B cell (primary cell): ENCODE data around the gene NOTCH3. TPM values are rescaled to one million over a fixed set of nuclear protein-coding genes. Genes with fewer than 3 reads are reported as not detected.

Source experiments
- ATAC-seq: fragments of 200-7000 bp; cut with Tn5 transposase; one replicate; pipeline ENCODE4 v1.10.0; 2021; ENCODE audit warnings: low read depth, mild to moderate bottlenecking, moderate number of reproducible peaks, moderate library complexity
- CTCF ChIA-PET: fragments of 350-600 bp; sonication (Branson Sonifier 250); formaldehyde crosslinking; loops from one replicate; lab custom pipeline; 2021; ENCODE audit warnings: antibody characterized with exemption, inconsistent platforms; lab: Charles Lee
- POLR2A ChIA-PET: fragments of 350-600 bp; sonication (Branson Sonifier 250); formaldehyde crosslinking; loops from one replicate; lab custom pipeline; 2021; ENCODE audit warnings: antibody characterized with exemption; lab: Charles Lee
- DNase-seq: peaks from one replicate; pipeline ENCODE4 v3.0.0; 2013
- H2AFZ ChIP-seq: 2 replicates; pipeline ENCODE4 v1.6.1; 2012; ENCODE audit warnings: mild to moderate bottlenecking, low read depth, low read length; ENCODE audit not compliant: insufficient read depth, poor library complexity, severe bottlenecking
- H3K27ac ChIP-seq, 2 donors: 1 replicate in 1 of 2; 2 replicates in 1 of 2; pipeline ENCODE4 v1.5.1; 2012 to 2013; ENCODE audit warnings: low read length in 2 of 2, mild to moderate bottlenecking in 2 of 2, moderate library complexity in 1 of 2
- H3K27me3 ChIP-seq, 4 experiments: fragments of 200-600 bp in 1 of 4; sonication (generic) in 1 of 4; replicated peaks in 1 of 4; 1 replicate in 2 of 4; 2 replicates in 2 of 4; pipeline versions ENCODE4 v1.6.1 to v1.7.0; 2013 to 2016; ENCODE audit warnings: low read length in 3 of 4, mild to moderate bottlenecking in 2 of 4, mixed read lengths in 1 of 4, moderate library complexity in 1 of 4; ENCODE audit not compliant: insufficient read depth in 4 of 4, control insufficient read depth in 3 of 4; ENCODE audit errors: control extremely low read depth in 1 of 4
- H3K36me3 ChIP-seq, 2 experiments: replicated peaks in 1 of 2; 1 replicate in 1 of 2; 2 replicates in 1 of 2; pipeline versions ENCODE4 v1.6.1 to v1.7.1; 2013; ENCODE audit warnings: low read length in 1 of 2; ENCODE audit not compliant: insufficient read depth in 2 of 2, control insufficient read depth in 1 of 2; ENCODE audit errors: control extremely low read depth in 1 of 2, extremely low read depth in 1 of 2
- H3K4me1 ChIP-seq, 2 donors: fragments of 200-600 bp in 1 of 2; sonication (generic) in 1 of 2; 1 replicate in 1 of 2; 2 replicates in 1 of 2; pipeline versions ENCODE4 v1.5.1 to v1.6.1; 2013 to 2017; ENCODE audit warnings: low read length in 2 of 2; ENCODE audit not compliant: control insufficient read depth in 2 of 2, insufficient read depth in 2 of 2
- H3K4me2 ChIP-seq: replicated peaks from 2 replicates; pipeline ENCODE3; 2012; ENCODE audit warnings: mild to moderate bottlenecking, low read depth, low read length; ENCODE audit not compliant: poor library complexity, severe bottlenecking
- H3K4me3 ChIP-seq, 5 experiments: fragments of 200-600 bp in 1 of 5; sonication (generic) in 1 of 5; 1 replicate in 3 of 5; 2 replicates in 2 of 5; pipeline versions ENCODE4 v1.5.1 to v1.7.0; 2011 to 2016; ENCODE audit warnings: low read length in 4 of 5, mild to moderate bottlenecking in 4 of 5, low read depth in 2 of 5, control low read depth in 1 of 5, moderate library complexity in 1 of 5; ENCODE audit not compliant: insufficient read depth in 1 of 5; ENCODE audit errors: control extremely low read depth in 1 of 5, extremely low read depth in 1 of 5
- H3K79me2 ChIP-seq: fragments of 200-600 bp; sonication (generic); one replicate; pipeline ENCODE4 v1.6.0; 2016; ENCODE audit warnings: low read length; ENCODE audit not compliant: control insufficient read depth, insufficient read depth
- H3K9ac ChIP-seq: fragments of 200-600 bp; sonication (generic); 2 replicates; pipeline ENCODE4 v1.6.1; 2017; ENCODE audit warnings: mild to moderate bottlenecking, low read length, moderate library complexity
- H3K9me3 ChIP-seq, 3 donors: one replicate each; pipeline versions ENCODE4 v1.6.1 to v1.7.1; 2013; ENCODE audit warnings: low read length in 2 of 3; ENCODE audit not compliant: control insufficient read depth in 2 of 3, insufficient read depth in 1 of 3; ENCODE audit errors: control extremely low read depth in 1 of 3
- H4K20me1 ChIP-seq: 2 replicates; pipeline ENCODE4 v1.6.0; 2012; ENCODE audit warnings: mild to moderate bottlenecking, low read length; ENCODE audit not compliant: insufficient read depth, control insufficient read depth, poor library complexity, severe bottlenecking
- H3K27ac Mint-ChIP-seq: one replicate; pipeline ENCODE4 v1.8.0; 2021; ENCODE audit warnings: mixed read lengths
- H3K27me3 Mint-ChIP-seq: one replicate; pipeline ENCODE4 v1.8.0; 2021; ENCODE audit warnings: mixed read lengths
- H3K4me1 Mint-ChIP-seq: one replicate; pipeline ENCODE4 v1.8.0; 2021; ENCODE audit warnings: mixed read lengths
- H3K4me3 Mint-ChIP-seq: one replicate; pipeline ENCODE4 v1.8.0; 2021; ENCODE audit warnings: mixed read lengths
- H3K9me3 Mint-ChIP-seq: one replicate; pipeline ENCODE4 v1.8.0; 2022; ENCODE audit warnings: mixed read lengths; ENCODE audit not compliant: insufficient read depth
- EZH2 ChIP-seq: IDR thresholded peaks from 2 replicates; pipeline ENCODE4 v1.6.1; 2012; ENCODE audit warnings: borderline replicate concordance, low read depth, mild to moderate bottlenecking, moderate library complexity, low read length; ENCODE audit not compliant: insufficient read depth, poor library complexity, severe bottlenecking
- WGBS: methylation state at CpG from one replicate; pipeline ENCODE4 v1.1.5; 2013; ENCODE audit warnings: missing lambda C conversion rate; ENCODE audit not compliant: insufficient coverage; 5-methylcytosine and 5-hydroxymethylcytosine counted together
- intact Hi-C: fragments of 100-400 bp; cut with micrococcal nuclease; formaldehyde crosslinking; loops from one replicate; pipeline ENCODE4 v1.10.0; 2022
- polyA plus RNA-seq: library from polyadenylated mRNA; depleted of rRNA; stranded (reverse); fragments of >200 nt; gene quantifications from 2 replicates; pipeline ENCODE4 v1.2.3, GENCODE V29; 2012
- small RNA-seq: library from RNA; depleted of rRNA; stranded (forward); fragments of <200 nt; gene quantifications from one replicate; pipeline ENCODE3, GENCODE V24; 2012; ENCODE audit warnings: low replicate concordance, low read depth; ENCODE audit not compliant: insufficient read length
- total RNA-seq, 2 donors: library from RNA; stranded (reverse); fragments of 120-200 nt in 1 of 2; gene quantifications; 1 replicate in 1 of 2; 2 replicates in 1 of 2; pipeline versions ENCODE4 v1.2.3 to v1.2.4, GENCODE V29; 2013 to 2022
- TF ChIP-seq, protein P1 (sequence below): fragments of 200-600 bp; IDR thresholded peaks from one replicate; pipeline ENCODE4 v1.8.0; 2022; ENCODE audit warnings: antibody characterized with exemption, mild to moderate bottlenecking

Gene NOTCH3
- total and polyA plus RNA-seq, 2 donors (not counting 1 experiment from before 2014, with no cell fraction given) = 0.01 to 0.05 TPM

DNA sequence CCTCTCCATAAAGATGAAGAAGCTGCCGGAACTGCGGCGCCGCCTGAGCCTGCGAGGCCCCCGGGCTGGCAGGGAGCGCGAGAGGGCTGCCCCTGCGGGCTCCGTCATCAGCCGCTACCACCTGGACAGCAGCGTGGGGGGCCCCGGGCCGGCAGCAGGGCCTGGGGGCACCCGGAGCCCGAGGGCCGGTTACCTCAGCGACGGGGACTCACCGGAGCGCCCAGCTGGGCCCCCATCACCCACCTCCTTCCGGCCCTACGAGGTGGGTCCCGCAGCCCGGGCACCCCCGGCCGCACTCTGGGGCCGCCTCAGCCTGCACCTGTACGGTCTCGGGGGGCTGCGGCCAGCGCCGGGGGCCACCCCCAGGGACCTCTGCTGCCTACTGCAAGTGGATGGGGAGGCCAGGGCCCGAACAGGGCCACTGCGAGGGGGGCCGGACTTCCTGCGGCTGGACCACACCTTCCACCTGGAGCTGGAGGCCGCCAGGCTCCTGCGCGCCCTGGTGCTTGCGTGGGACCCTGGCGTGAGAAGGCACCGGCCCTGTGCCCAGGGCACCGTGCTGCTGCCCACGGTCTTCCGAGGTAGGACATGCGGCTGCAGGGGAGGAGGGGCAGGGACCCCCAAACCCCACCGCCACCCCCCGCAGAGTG is 90.9 kb downstream of the NOTCH3 start:
- Mint-ChIP-seq H3K4me1 (peaks cover 13% of the 10 kb centered on the region), H3K4me3 (no peak overlapping the region), H3K27ac (no peak overlapping the region), H3K9me3 (no peaks in the 10 kb centered on the region), H3K27me3 (peaks cover 27% of the 10 kb centered on the region)
- Histone ChIP-seq H3K36me3 (peaks cover 0 to 1% of the 10 kb centered on the region in 2 experiments), H3K4me2 (no peak overlapping the region), H3K27me3 (peaks cover 0 to 33% (median 18%) of the 10 kb centered on the region in 4 experiments), H2AFZ (no peak overlapping the region), H3K4me3 (no peak overlapping the region), H3K9ac (no peak overlapping the region), H4K20me1 (no peaks in the 10 kb centered on the region), H3K9me3 (peaks cover 0 to 18% (median 0%) of the 10 kb centered on the region in 3 donors), H3K4me1 (peaks cover 13% of the 10 kb centered on the region in 2 donors), H3K27ac (no peak overlapping the region), H3K79me2 (no peaks in the 10 kb centered on the region)
- intact Hi-C loops = no loop called here
- ATAC-seq (no peak), DNase-seq (no peak)
- CTCF ChIA-PET = no interaction called here
- POLR2A ChIA-PET = no interaction called here
- TF ChIP-seq, protein P1, sequence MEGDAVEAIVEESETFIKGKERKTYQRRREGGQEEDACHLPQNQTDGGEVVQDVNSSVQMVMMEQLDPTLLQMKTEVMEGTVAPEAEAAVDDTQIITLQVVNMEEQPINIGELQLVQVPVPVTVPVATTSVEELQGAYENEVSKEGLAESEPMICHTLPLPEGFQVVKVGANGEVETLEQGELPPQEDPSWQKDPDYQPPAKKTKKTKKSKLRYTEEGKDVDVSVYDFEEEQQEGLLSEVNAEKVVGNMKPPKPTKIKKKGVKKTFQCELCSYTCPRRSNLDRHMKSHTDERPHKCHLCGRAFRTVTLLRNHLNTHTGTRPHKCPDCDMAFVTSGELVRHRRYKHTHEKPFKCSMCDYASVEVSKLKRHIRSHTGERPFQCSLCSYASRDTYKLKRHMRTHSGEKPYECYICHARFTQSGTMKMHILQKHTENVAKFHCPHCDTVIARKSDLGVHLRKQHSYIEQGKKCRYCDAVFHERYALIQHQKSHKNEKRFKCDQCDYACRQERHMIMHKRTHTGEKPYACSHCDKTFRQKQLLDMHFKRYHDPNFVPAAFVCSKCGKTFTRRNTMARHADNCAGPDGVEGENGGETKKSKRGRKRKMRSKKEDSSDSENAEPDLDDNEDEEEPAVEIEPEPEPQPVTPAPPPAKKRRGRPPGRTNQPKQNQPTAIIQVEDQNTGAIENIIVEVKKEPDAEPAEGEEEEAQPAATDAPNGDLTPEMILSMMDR = no peak
- no peak for TF ChIP-seq EZH2
- WGBS = 95% methylated on average over 39 of the region's 49 CpGs

Small RNAs within 50 kb of the gene (small RNA-seq; reads per million reads assigned to genes)
- gene MIR6795 (not detected), gene RNU6-782P (not detected)

Other genes with a start within 250 kb of the NOTCH3 start
- gene SLC1A6, start 221.1 kb downstream of the NOTCH3 start, total RNA-seq = not detected in 2 replicates
- gene SLC1A6, start 221.1 kb downstream of the NOTCH3 start, polyA plus RNA-seq = 0.25 TPM in 1 of 2 replicates, not detected in the other
- not detected in 2 replicates for gene CASP14, start 151.5 kb downstream of the NOTCH3 start, total RNA-seq
- not detected in 2 replicates for gene CASP14, start 151.5 kb downstream of the NOTCH3 start, polyA plus RNA-seq
- gene OR1I1, start 118.8 kb downstream of the NOTCH3 start, total RNA-seq = not detected in 2 replicates
- not detected in 2 replicates for gene OR1I1, start 118.8 kb downstream of the NOTCH3 start, polyA plus RNA-seq
- gene SYDE1, start 93.6 kb downstream of the NOTCH3 start, total RNA-seq = not detected in 2 replicates
- not detected in 2 replicates for gene SYDE1, start 93.6 kb downstream of the NOTCH3 start, polyA plus RNA-seq
- gene EPHX3, start 31.5 kb upstream of the NOTCH3 start, total RNA-seq = 0.27 TPM in 1 of 2 replicates, not detected in the other
- gene EPHX3, start 31.5 kb upstream of the NOTCH3 start, polyA plus RNA-seq = not detected in 2 replicates
- gene BRD4, start 131.5 kb upstream of the NOTCH3 start, total RNA-seq = 209 and 233 TPM in 2 replicates
- gene BRD4, start 131.5 kb upstream of the NOTCH3 start, polyA plus RNA-seq = 27.3 and 30.7 TPM in 2 replicates
- gene AKAP8, start 178.8 kb upstream of the NOTCH3 start, total RNA-seq = 80.0 and 84.8 TPM in 2 replicates
- 30.0 and 46.3 TPM in 2 replicates for gene AKAP8, start 178.8 kb upstream of the NOTCH3 start, polyA plus RNA-seq
- 211 and 219 TPM in 2 replicates for gene AKAP8L, start 218.0 kb upstream of the NOTCH3 start, total RNA-seq
- gene AKAP8L, start 218.0 kb upstream of the NOTCH3 start, polyA plus RNA-seq = 151 and 184 TPM in 2 replicates
- gene WIZ, start 249.0 kb upstream of the NOTCH3 start, total RNA-seq = 24.8 and 28.9 TPM in 2 replicates
- gene WIZ, start 249.0 kb upstream of the NOTCH3 start, polyA plus RNA-seq = 15.0 and 18.2 TPM in 2 replicates